ENCODE results near the gene MCMBP.
"Not testable (repeated sequence)": the region's sequence is repeated elsewhere in the genome, so short reads cannot be mapped to it uniquely, and the experiment has no call there.

The MCMBP gene

DNA sequence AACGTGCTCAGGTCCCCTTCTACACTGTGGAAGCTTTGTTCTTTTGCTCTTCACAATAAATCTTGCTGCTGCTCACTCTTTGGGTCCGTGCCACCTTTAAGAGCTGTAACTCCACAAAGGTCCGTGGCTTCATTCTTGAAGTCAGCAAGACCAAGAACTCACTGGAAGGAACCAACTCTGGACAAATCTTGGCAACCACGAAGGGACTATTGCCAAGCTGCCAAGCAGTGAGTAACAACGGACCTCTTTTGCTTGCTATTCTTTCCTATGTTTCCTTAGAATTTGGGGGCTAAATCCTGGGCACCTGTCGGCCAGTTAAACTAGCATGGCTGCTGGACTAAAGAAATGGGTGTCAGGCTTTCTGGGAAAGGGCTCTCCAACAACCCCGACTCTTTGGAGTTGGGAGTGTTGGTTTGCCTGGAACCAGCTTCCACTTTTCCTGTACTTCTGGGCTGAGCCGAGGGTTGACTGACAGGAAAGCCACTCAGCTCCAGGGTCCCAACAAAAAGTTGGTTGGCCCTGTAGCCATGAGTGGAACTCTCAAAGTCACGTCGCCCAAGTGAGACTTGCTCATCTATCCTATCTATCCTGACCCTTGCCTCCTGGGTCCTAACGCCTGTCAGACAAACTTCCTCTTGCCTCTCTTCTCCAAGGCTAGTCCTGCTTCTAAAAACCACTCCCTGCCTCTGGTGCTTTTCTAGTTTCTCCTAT lies 11.4 kb upstream of the MCMBP start:
- in situ Hi-C loops (cut with MboI; ENCODE audit: low sequenced_read_pairs) = not testable (repeated sequence)

DNA sequence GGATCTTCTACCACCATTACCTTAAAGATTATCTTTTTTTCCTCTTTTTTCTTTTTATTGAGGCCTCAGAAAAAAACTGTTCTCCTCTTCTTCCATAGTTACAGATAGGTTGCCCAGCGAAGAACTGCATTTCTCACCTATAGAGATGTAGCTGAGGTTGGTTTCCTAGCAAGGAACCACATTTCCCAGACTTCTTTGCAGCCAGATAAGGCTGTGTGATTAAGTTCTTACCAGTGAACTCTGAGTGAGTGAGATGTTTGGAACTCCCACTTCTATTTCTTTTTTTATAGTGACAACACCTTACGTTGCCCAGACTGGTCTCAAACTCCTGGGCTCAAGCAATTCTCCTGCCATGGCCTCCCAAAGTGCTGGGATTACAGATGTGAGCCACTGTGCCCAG lies 5.9 kb upstream of the MCMBP start:
- in situ Hi-C loops (cut with MboI; ENCODE audit: low sequenced_read_pairs) = no loop called here

- in situ Hi-C loops (cut with MboI; ENCODE audit: low sequenced_read_pairs) = no loop called here
Observed at GRCh38 chr10:119872860-119873681, 428 bp upstream of the MCMBP start.

DNA sequence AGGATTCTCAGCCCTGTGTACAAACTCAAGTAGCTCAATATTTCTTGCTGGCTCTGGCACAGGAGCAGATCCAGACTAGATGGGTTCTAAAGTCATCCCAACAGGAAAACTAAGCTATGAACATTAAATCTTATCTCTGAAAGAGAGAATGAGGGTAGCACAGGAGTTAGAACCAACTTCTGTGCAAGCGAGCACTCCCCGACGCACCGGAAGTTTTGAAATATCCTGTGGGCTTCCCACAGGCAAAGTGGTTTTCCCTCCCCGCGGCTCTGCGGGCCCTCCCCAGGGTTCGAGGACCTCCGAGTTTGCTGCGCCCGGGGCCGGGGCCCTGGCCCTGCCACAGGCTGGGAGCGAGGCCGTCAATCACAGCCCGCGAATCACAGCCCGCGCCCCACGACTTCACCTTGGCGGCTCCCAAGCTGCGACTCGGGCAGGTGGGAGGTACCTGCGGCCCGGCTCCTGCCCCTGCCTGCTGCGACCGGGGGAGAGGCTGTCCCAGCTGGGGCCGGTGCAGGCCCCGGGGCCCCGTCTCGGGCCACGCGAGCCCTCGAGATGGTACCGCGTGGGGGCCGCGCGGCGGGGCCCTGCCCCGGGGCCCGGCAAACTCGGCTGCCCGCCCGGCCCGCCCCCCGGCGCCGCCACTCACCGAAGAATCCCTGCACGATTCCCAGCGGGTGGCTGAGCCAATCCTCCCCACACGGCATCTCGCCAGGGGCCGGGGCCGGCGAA lies 598 bp downstream of the MCMBP start:
- in situ Hi-C loops (cut with MboI; ENCODE audit: low sequenced_read_pairs) = no loop called here

DNA sequence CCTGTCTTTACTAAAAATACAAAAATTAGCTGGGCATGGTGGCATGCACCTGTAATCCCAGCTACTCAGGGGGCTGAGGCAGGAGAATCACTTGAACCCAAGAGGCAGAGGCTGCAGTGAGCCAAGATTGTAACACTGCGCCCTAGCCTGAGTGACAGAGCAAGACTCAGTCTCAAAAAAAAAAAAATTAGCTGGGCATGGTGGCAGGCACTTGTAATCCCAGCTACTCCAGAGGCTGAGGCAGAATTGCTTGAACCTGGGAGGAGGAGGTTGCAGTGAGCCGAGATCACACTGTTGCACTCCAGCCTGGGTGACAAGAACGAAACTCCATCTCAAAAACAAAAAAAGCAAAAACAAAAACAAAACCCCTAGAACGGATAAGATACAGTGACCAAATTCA lies 3.2 kb downstream of the MCMBP start:
- in situ Hi-C loops (cut with MboI; ENCODE audit: low sequenced_read_pairs) = not testable (repeated sequence)

DNA sequence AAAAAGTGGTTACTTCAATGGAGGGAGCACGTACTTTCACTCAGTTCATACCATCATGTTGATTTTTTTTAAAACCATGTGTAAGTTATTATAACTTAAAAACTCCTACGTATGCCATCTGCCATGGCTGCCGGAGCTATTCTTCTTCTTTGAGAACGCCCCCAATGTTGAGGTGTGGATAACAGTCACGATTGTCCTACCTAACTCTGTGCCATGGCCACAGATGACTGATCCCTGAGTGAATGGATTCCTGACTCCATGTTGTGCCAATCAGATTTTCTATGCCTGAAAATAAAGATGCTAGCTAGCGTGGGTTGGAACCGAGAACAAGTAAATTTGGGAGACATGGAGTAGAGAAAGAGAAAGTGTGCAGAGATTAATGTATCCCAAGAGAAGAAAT lies 5.3 kb downstream of the MCMBP start:
- in situ Hi-C loops (cut with MboI; ENCODE audit: low sequenced_read_pairs) = no loop called here

- in situ Hi-C loops (cut with MboI; ENCODE audit: low sequenced_read_pairs) = no loop called here
Observed at GRCh38 chr10:119865699-119866240, 6.9 kb downstream of the MCMBP start.

- in situ Hi-C loops (cut with MboI; ENCODE audit: low sequenced_read_pairs) = no loop called here
Observed at GRCh38 chr10:119863951-119864565, 8.6 kb downstream of the MCMBP start.

GRCh38 chr10:119862524-119862923 lies 10.1 kb downstream of the MCMBP start:
- in situ Hi-C loops (cut with MboI; ENCODE audit: low sequenced_read_pairs) = no loop called here

DNA sequence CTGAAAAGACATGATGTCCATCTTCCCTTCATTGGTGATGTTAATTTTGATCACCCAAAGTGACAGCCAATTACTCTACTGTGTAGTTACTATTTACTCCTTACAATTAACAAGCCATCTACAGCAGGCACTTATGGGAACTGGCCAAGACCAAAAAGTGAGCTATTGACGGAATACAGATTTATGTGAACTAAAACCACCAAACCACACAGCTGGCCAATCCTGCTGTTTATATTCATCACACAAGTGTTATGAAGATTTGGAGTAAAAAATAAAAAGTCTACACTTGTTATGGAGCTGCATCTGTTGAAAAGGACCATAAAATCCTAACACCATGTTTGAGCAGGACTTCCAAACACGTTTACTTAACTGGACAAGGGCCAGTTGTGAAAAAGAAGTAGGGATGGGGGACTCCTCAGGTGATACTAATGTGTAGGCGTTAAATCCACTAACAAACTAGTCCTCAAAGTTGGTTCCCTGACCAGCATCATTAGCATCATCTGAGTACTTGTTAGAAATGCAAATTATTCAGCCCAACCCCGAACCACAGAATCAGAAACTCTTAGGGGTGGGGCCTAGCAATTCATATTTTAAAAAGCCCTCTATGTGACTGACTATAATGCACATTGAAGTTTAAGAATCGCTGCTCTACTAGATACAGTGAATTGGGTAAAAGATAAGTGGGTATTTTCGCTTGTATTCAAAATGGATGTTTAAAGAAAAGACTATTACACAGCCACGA lies 11.6 kb downstream of the MCMBP start:
- in situ Hi-C loops (cut with MboI; ENCODE audit: low sequenced_read_pairs) = no loop called here

DNA sequence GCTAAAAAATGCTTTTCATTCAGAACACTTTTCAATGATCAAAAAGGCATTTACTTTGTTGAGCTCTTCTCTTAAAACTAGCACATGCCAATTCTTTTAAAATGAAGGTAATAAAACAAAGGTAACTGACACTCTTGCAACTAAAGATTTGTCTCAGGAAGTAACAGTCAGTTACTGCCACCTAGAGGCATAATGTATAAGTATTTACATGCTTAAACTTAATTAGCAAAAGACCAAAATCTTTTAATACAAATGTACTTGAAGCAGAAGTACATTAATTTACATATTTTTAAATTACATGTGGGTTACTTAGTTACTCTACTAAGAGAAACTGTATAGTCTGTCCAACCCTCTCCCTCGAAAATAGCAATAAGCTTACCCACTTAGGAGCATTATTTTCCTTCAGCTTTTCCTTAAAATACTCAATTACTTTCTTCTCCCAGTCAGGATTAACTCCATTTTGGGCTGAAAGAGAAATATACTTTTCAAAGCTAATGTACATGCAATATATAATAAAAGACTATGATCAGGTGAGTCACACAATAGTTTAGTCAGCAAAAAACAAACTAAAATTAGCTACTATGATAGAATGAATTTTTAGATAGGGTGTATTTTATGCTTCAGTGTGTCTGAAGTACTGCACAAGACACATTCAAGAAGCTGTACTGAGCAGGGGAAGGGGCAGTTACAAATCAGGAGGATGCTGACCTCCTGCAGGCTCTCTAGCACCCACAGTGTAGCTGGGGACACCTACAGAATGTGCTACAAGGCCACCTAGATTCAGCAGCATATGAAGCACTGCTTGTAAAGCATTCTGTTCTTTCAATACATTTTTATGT lies 13.0 kb downstream of the MCMBP start:
- in situ Hi-C loops (cut with MboI; ENCODE audit: low sequenced_read_pairs) = loop anchor here (10.0 kb wide), 1 partner anchor 115 kb away; no protein-coding TSS in a partner anchor

DNA sequence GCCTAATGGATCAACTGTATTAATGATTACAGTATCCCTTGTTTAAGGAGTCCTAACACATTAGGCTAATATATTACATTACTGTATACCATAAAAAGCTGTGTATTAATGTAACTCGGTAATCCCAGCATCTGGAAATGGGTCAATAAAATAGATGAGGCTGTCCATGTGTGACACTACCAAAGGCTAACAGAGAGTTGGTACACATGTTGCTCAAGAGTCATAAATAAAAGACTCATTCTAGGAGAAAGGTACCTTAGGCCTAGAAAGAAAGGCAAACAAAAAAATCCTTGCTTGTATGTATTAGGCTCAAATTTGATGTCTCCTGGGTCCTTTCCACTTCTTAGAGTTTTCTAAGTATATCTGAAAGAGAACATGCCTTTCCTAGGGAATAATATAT lies 14.6 kb downstream of the MCMBP start:
- in situ Hi-C loops (cut with MboI; ENCODE audit: low sequenced_read_pairs) = loop anchor here (10.0 kb wide), 1 partner anchor 113 kb away; no protein-coding TSS in a partner anchor

- in situ Hi-C loops (cut with MboI; ENCODE audit: low sequenced_read_pairs) = loop anchor here (10.0 kb wide), 1 partner anchor 109 kb away; no protein-coding TSS in a partner anchor
Observed at GRCh38 chr10:119853574-119853973, 19.1 kb downstream of the MCMBP start.

DNA sequence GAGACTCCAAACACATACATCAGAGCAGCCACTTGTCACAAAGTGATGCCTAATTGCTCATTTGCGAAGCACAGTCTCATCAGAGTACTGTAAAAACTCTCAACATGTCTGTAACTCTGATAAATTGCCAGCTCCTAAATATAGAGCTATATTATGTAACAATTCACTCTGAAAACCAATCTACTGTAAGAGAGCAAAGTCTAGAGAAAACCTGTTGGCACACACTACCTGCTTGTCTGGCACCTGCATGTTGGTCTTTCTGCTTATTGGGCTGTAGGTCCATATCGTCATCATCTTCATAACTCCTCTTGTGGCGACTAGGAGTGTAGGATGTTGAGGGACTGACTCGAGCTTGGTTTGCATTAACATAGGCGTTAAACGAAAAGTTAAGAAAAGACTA lies 19.8 kb downstream of the MCMBP start:
- in situ Hi-C loops (cut with MboI; ENCODE audit: low sequenced_read_pairs) = loop anchor here (10.0 kb wide), 1 partner anchor 108 kb away; no protein-coding TSS in a partner anchor

GRCh38 chr10:119852277-119852676 lies 20.4 kb downstream of the MCMBP start:
- in situ Hi-C loops (cut with MboI; ENCODE audit: low sequenced_read_pairs) = loop anchor here (10.0 kb wide), 1 partner anchor 107 kb away; no protein-coding TSS in a partner anchor

- in situ Hi-C loops (cut with MboI; ENCODE audit: low sequenced_read_pairs) = loop anchor here (10.0 kb wide), 1 partner anchor 105 kb away; no protein-coding TSS in a partner anchor
Observed at GRCh38 chr10:119849944-119850343, 22.7 kb downstream of the MCMBP start.

DNA sequence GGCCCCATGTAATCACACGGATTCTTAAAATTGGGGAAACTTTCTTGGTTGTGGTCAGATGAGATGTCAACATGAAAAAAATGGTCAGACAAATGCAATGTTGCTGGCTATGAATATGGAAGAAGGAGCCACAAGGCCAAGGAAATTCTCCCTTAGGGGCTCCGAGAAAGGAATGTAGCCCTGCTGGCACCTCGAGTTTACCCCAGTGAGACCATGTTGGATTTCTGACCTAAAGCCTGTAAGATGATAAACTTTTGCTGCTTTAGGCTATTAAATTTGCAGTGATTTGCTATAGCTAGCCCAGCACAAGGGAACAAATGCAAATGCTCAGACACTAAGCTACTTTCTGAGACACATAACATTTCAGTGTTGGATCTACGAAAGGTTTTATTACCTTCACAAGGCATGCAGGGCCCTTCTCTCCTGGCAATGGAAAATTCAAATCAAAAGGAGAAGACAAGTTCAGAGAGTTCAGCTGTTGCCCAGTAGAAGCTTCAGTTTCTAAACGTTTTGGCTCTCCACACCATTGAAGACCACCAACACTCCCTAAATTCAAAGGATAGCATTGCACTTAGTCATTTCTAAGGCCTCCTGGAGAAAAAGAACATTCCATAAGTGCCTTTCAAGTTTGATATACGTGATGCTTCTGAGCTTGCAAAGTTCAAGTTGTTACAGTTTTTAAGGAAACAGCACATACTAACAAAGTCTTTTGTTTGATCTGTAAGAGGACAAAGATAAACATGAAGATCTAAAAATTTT lies 23.4 kb downstream of the MCMBP start:
- in situ Hi-C loops (cut with MboI; ENCODE audit: low sequenced_read_pairs) = no loop called here

DNA sequence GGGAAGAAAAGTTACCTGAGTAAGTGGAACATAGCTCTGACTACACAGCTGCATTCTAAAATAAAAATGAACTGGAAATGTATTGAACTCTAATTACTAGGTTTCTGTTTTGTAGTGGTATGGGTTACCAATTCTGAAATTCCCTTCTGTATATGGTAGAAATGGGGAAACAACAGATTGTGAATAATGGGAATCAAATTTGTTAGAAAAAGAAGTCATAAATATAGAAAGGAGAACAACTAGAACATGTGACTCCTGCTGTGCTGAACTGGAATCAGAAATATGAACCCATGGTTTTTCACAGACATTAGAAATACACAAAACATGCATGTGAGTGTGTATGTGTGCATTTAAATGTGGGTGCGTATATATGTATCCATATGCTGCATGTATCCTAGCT lies 27.0 kb downstream of the MCMBP start:
- in situ Hi-C loops (cut with MboI; ENCODE audit: low sequenced_read_pairs) = no loop called here

All from HL-60/S4 (cell line).